KBM-7 (cell line): ENCODE results near the gene C1QTNF1.
A peak's percentile ranks its signal among the peaks of the same experiment; 100 is the strongest.
"Not testable (repeated sequence)": the region's sequence is repeated elsewhere in the genome, so short reads cannot be mapped to it uniquely, and the experiment has no call there.

ENCODE experiments used
- DNase-seq: peaks from one replicate; pipeline ENCODE4 v3.0.0-alpha.2; 2015
- in situ Hi-C: fragments of 300-500 bp; cut with MboI; formaldehyde crosslinking; loops from 2 replicates; pipeline ENCODE4 v1.14.3; 2020; ENCODE audit warnings: low sequenced_read_pairs, low pct_unique_long_range_greater_than_20kb, mixed read lengths

Gene C1QTNF1

DNA sequence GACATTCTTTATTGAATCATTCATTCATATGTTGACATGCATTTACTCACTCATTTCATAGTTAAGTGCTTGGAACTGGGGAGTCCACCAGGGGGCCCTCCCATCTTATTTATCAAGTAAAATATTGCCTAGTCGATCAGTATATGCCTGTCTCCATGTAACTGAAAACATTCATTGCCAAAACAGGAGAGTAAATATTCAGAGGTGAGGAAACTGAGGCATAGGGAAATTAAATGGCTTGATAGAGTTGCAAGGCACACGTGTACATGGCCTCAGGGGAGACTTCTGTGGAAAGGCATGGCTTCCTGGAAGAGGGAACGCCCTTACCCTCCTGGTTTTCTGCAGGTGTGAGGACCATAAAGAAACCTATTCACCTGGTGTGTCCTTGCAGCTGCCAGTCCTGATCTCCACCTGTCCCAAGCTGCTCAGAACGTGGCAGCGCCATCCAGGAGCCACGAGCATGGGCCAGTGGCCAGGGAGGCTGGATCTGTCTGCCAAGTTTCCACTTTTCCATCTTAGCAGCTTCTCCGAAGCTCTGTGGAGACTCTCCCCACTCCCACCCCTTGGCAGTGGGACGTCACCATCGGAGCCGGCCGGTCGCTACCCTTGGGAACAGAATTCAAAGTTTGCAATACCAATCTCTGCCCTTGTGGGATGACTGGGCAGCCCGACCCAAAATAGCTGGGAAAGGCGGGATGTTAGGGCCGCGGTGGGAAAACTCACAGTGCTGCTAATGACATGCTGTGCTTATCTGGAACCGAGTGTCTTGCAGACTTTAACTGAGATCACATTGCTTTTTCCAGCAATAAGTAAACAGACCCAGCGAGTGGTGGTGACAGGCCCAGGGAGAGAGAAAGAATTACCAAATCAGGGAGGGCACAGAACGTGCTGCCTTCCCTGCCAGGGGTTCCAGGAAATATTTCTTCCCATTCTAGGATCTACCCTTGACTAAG is 4.1 kb upstream of the C1QTNF1 start:
- peak; percentile 49 for DNase-seq
- in situ Hi-C loops = no loop called here

DNA sequence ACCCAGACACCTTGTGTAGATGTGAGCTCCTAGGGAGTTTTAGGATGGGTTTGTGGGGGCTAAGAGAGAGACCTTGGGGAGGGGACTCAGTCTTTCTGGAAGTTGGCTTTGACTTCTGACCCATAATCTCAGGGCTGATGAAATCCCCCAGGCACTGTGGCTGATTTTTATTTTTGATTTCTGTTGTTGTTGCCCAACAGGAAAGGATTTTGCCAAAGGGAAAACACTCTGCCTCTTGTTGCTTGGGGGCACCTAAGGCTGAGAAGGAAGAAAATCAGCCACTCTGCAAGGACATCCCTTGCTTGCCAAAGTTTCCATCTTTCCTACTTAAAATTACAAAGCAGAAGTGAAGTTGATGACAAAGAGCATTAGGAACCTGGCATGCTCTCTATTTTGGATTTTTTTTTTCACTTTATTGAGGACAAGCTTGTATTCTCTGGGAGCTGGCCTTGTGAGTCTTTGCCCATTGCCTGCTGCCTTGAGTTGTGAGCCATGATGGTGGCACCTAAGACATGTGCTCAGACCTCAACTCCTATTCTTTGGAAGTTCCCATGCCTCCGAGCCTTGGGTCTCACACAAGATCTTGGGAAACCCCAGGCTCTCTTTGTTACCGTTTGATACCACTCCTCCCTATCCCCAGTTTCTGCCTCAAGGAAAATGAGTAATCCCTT is 3.2 kb upstream of the C1QTNF1 start:
- no peak for DNase-seq

DNA sequence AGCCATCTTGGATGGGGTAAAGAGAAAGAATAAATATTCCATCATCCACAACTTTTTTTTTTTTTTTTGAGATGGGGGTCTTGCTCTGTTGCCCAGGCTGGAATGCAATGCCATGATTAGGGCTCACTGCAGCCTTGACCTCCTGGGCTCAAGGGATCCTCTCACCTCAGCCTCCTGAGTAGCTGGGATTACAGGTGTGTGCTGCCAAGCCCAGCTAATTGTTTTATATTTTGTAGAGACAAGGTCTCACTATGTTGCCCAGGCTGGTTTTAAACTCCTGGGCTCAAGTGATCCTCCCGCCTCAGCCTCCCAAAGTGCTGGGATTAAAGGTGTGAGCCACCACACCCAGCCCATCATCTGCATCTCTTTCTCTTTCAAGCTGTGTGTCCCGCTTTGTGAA is 2.0 kb upstream of the C1QTNF1 start:
- DNase-seq, in situ Hi-C loops: not testable (repeated sequence)

More for the DNA sequence above, 3.2 kb upstream of the C1QTNF1 start:
- in situ Hi-C loops = no loop called here

DNA sequence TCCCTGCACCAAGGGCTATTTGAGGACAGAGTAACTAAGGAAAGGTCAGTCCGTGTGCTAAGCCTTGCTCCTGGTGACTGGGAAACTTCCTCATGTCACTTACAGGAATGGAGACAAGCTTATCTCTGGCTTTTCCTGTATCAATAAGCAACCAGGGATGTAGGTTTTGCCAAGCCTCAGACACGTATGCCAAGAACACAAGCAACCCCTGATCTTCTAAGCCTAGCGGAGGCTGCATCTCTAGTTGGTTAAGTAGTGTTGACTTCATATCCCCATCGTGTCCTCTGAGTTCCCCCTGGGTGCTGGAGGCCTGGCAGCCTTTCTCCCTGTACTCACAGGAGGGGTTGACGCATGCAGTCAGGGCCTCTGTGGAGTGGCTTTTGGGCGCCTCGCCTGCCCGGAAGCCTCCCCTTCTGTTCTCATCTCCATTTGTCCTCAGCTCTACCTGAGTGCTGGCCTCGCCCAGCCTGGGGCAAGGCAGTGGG is 1.4 kb upstream of the C1QTNF1 start:
- no peak for DNase-seq
- in situ Hi-C loops = no loop called here

DNA sequence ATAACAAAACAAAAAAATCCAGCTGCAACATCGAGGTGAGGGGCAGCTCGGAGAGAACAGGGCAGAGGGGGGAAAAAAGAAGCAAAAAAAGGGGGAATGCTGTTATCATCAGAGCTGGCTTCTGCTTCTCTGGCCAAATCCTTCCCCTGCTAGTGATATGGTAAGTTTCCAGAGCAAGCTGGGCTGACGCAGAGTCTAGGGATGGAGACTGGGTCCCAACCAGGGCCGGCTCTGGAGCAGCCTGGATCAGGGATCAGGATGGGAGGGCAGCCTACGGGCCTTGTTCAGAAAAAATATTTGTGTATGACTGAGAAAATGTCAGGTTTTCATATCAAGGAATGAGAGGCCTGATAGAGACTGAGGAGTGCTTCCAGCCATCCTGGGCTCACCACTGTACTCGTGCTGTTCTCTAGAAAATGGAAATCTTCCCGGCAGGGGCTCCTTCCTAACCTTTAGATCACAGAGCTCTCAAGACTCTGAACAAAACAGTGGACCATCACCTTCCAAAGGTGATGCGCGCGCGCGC is 726 bp upstream of the C1QTNF1 start:
- DNase-seq = no peak
- in situ Hi-C loops = no loop called here

DNA sequence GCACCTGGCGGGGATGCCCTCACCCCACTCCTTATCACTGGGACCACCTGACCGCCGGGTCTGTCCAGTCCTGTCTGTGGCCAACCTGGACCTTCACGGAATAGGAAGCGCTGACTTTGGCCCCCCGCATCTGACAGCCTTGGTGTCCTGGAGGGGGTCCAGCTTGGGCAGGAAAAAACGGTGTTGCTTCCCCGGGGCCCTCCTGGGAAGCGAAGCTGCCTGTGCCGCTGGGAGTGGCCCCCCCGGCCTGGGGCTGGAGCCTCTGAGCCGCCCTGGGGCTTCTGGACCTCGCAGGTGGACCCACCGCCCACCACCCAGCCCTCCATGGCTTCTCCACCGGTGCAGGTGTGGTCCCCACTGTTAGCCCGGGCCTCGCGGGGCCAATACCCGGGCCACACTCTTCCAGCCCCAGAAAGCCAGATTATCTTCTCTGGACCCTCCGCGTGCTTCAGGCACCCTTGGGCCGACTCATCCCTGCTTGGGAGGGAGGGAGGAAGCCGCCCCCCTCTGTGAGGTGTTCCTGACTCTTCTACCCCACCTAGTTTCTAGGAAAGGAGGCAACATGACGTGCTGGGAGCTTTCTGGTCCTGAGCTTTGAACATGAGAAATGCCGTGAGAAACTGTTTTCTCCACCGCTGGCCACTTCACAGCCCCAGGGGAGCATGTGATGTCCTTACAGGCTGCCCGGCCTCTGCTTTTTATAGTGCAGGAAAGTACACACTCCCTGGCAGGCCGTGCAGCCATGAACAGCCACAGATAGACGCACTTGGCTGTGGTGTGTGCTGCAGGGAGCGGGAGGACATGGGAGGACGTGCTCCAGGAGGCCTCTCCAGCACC is 1.1 kb downstream of the C1QTNF1 start:
- no peak for DNase-seq
- in situ Hi-C loops = no loop called here

DNA sequence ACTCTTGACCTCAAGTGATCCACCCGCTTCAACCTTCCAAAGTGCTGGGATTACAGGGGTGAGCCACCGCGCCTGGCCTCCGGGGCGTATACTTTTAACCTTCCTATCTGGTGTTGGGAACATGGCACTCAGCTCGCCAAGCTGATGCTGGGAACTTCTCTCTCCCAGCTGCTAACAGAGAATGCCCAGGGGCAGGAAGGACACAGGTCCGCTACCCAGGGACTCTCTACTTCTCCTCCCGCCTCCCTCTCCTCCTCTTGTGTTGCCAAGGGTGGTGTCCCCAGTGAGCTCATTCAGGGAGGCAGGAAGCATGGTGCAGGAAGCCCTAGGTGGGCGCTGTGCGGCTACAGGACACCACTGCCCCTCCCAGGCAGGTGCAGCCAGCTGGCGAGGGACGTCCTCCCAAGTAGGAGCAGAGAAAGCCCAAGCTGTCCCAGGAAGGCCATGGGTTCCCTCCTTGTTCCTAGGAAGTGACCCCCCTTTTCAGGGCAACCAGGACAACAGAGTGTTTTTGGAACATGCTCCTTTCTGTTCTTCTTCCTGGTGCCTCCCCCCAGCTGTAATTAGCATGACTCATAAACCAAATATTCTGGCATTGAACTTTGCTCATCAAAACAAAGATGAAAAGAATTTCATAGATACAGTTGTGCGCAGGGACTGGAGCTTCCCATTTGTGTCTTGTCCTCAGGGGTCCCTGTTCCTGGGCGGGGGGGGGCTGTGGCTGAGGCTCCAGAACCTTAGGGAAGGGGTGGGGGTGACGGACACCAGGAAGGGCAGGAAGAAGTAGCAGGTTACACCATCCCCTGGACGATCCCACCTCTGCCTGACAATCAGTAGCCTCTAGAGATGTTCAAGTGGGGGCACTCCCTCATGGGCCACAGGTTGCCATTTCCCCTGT is 2.7 kb downstream of the C1QTNF1 start:
- no peak for DNase-seq

DNA sequence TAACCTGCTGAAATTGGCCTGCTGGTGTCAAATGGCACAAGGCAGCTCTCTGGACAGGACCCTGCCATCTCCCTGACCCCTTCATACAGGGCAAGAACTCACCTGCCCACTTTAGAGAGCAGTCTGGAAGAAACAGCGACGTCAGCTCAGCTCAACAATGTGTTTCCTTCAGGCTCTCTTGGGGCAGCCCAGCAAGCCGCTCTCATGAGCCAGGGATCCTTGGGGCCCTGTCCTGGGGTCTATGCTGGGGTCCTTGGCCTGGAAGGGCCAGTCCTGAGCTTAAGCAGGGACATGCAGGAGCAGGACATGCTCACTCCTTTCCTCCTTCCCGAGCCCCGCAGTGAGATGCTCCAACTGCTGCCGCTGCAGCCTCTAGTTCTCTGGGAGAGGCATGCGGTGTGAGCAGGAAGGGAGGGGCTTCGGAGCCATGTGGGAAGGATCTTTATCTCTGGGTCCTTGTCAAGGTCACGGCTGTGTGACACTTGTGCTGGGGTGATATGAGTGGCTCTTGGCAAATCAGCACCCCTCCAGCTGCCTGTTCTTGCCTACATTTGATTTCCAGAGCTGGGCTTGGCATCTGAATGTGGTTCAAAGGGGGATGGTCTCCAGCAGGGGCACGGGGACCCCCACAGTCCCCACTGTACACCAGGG is 3.4 kb downstream of the C1QTNF1 start:
- DNase-seq = no peak
- in situ Hi-C loops = no loop called here

More for the DNA sequence above, 2.7 kb downstream of the C1QTNF1 start:
- in situ Hi-C loops = no loop called here

DNA sequence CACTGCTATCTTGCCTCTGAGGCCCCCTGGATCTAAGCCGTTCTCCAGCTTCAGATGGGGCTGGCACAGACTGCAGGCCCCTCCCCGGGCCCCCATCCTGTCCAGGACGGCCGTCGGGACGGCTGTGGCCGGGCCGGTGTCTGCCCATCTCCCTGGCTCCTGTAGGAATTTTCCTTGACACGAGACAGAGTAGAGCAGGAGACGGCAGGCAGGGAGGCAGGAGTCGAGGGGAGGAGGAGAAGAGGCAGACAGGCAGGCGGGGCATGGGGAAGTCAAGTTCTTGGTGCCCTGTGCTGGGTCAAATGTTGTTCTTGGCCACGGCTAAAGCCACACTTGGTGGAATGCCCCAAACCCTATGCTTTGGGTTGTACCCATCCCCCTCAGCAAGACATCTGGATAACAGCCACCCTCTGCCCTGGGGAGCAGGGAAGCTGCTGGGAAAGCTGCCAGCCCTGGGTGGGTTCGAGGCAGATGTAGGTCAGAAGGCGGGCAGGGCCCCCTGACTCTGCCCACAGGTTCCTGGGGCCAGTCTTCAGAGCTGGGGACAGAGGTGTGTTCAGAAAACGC is 4.0 kb downstream of the C1QTNF1 start:
- in situ Hi-C loops = no loop called here

DNA sequence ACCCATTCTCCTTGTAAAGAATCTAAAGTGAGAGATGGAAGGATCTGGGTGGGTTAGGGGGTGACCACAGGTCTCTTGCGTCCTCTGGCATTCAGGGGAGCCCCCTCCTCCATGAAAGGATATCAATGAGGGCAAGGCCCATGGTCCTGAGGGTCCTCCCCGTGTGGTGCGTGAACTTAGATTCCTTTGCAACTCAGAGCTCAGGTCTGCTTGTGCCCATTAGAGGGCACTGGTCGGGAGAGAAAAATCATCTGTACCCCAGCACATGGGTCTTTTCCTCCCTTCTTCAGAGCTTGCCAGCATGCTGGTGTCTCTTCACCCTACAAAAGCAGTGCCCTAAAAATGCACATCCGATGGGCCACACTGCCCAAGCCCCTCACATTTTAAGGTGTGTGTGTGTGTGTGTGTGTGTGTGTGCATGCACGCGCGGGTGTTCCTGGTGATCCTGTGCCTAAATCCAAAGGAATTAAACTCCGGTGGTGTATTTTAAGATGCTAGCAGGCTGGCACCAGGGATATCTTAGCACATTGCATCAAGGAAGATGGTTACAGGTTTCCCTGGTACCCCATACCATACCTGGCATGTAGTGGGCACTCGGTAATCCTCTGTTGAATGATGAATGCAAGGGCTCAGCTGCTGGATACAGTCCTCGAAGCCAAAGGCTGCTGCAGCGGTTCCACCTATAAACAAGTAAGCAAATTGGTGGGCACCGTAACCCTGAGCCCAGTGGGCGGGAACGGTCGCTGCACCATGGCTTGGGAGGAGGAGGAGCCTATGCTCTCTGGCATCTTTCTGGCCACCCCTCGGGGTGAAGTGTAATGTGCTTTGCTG is 4.7 kb downstream of the C1QTNF1 start:
- DNase-seq = no peak
- in situ Hi-C loops = no loop called here

More for the DNA sequence above, 4.0 kb downstream of the C1QTNF1 start:
- DNase-seq = no peak

DNA sequence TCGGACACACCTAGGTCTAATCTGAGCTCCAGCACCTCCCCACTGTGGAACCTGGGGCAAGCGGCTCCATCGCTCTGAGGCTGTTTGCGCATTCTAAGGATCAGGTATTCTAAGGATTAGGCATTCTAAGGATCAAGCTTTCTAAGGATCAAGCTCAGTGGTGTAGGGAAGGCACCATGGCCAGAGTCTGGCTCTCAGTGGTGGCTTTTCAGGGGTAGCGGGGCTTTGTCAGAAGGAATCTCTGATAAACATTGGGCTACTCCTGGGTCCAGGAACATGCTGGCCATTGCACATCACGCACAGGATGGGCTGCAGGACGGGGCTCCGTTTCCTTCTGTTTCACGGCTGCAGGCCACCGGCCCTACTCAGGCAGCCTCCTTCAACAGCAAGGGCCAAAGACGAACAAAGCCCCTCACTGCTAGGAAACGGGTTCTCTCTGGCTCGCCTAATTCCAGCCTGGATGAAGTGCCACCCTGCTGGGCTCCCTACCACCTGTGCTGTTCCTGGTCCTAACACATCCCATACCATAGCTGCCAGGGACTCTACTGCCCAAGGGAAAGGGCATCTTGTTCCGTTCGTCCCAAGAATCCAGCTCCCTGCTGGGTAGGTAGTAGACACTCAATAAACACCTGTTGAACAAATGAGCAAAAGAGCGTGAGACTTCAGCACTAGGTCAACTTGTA is 5.5 kb downstream of the C1QTNF1 start:
- DNase-seq = no peak
- in situ Hi-C loops = no loop called here

DNA sequence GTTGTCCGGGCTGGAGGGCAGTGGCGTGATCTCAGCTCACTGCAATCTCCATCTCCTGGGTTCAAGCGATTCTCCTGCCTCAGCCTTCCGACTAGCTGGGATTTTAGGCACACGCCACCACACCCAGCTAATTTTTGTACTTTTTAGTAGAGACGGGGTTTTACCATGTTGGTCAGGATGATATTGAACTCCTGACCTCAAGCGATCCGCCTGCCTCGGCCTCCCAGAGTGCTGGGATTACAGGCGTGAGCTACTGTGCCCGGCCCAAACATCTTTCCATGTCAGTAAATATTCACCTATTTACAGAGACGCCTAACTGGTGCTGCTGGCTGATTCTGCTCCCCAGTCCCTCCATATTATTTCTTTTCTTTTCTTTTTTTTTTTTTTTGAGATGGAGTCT is 6.7 kb downstream of the C1QTNF1 start:
- DNase-seq, in situ Hi-C loops: not testable (repeated sequence)

DNA sequence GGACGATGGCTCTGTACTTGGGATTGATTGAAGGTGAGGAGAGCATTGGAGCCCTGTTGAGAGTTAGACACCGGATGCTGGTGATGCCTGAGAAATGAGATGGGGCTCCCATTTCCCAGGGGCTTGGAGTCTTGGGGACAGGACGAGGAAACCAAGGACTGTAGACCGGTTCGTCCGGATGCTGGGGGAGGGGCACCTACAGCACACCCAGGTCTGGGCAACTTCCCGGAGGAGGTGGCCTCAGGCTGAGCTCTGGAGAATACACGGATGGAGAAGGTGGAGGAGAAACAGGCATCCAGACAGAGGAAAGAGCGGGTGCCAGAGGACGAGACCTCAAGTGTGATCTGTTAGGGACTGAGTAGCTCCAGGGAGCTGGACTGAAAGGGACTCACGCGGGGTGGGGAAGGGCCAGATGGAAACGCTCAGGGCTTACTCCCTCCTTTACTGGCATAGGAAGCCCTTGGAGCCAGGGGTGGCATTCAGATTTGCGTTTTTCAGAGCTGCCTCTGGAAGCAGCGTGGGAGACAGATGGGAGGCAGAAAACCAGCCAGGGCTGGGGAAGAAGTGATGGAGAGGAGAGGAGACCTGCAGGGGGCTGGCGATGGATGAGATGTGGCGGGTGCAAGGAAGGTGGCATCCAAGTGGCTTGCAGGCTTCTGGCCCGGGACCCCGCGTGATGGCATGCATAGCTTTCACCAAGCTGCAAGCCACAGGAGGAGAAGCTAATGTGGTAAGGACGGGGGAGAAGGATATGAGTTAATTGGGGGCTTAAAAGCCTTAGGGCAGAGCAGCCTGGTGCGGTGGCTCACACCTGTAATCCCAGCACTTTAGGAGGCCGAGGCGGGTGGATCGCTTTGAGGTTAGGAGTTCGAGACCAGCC is 8.3 kb downstream of the C1QTNF1 start:
- no peak for DNase-seq
- in situ Hi-C loops = no loop called here

DNA sequence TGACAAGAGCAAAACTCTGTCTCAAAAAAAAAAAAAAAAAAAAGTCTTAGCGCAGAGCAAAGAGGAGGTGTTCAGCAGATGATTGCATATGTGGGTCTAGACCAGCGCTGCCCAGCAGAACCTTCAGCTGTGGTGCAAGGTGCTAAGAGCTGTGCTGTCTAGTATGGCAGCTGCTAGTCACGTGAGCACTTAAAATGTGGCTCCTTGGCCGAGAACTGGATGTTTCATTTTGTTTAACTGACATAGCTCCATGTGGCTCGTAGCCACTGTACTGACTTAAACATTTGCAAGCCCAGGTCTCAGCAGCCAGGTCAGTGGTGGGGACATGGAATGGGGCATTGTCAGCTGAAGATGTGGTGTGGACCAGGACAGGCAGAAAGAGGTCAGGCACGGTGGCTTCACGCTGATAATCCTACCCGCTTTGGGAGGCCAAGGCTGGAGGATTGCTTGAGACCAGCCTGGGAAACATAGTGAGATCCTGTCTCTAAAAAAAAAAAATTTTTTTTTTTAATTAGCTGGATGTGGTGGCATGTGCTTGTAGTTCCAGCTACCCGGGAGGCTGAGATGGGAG is 9.2 kb downstream of the C1QTNF1 start:
- in situ Hi-C loops = no loop called here
- no peak for DNase-seq
